ENCODE measurements around the gene INAFM1.
A peak's percentile ranks its signal among the peaks of the same experiment; 100 is the strongest.

INAFM1 gene

GRCh38 chr19:47271949-47272348 is 2.7 kb upstream of the INAFM1 start:
- no peak for TF ChIP-seq CEBPB (IDR thresholded peaks at IDR 0.05)
- no peak for TF ChIP-seq RAD21 (IDR thresholded peaks at IDR 0.05; ENCODE audit: low read depth)

- no peak for TF ChIP-seq CREB1 (IDR thresholded peaks at IDR 0.05; ENCODE audit: low read depth)
- TF ChIP-seq ZBTB7A (IDR thresholded peaks at IDR 0.05; ENCODE audit: low read depth), result no peak
- TF ChIP-seq CEBPB (IDR thresholded peaks at IDR 0.05), result no peak
- no peak for TF ChIP-seq REST (IDR thresholded peaks at IDR 0.05; ENCODE audit: low read depth)
- no peak for TF ChIP-seq TAF1 (IDR thresholded peaks at IDR 0.05; ENCODE audit: low read depth)
- no peak for TF ChIP-seq FOXM1 (IDR thresholded peaks at IDR 0.05; ENCODE audit: borderline replicate concordance, low read depth)
- no peak for TF ChIP-seq MAX (IDR thresholded peaks at IDR 0.05)
- no peak for TF ChIP-seq RAD21 (IDR thresholded peaks at IDR 0.05; ENCODE audit: low read depth)
- no peak for TF ChIP-seq YY1 (IDR thresholded peaks at IDR 0.05; ENCODE audit: low read depth)
- no peak for TF ChIP-seq NFIC (IDR thresholded peaks at IDR 0.05)
- TF ChIP-seq, protein P1, sequence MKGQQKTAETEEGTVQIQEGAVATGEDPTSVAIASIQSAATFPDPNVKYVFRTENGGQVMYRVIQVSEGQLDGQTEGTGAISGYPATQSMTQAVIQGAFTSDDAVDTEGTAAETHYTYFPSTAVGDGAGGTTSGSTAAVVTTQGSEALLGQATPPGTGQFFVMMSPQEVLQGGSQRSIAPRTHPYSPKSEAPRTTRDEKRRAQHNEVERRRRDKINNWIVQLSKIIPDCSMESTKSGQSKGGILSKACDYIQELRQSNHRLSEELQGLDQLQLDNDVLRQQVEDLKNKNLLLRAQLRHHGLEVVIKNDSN (IDR thresholded peaks at IDR 0.05), result no peak
- TF ChIP-seq EP300 (IDR thresholded peaks at IDR 0.05; ENCODE audit: borderline replicate concordance), result no peak
- no peak for TF ChIP-seq EGR1 (IDR thresholded peaks at IDR 0.05)
- no peak for TF ChIP-seq TCF12 (IDR thresholded peaks at IDR 0.05; ENCODE audit: low read depth)
- no peak for TF ChIP-seq TEAD4 (IDR thresholded peaks at IDR 0.05)
These were observed 2.0 kb upstream of the INAFM1 start for GRCh38 chr19:47272448-47273312.

GRCh38 chr19:47273313-47274070 is 1.2 kb upstream of the INAFM1 start:
- TF ChIP-seq TAF1 (IDR thresholded peaks at IDR 0.05; ENCODE audit: low read depth), result peak; percentile 51
- TF ChIP-seq CREB1 (IDR thresholded peaks at IDR 0.05; ENCODE audit: low read depth), result peak; percentile 9; the same call in 1 of the 2 replicates
- TF ChIP-seq MAX (IDR thresholded peaks at IDR 0.05), result peak; percentile 69
- TF ChIP-seq EGR1 (IDR thresholded peaks at IDR 0.05), result no peak; the same call in 1 of the 2 replicates
- peak; percentile 55; the same call in 1 of the 2 replicates for TF ChIP-seq ZBTB7A (IDR thresholded peaks at IDR 0.05; ENCODE audit: low read depth)
- TF ChIP-seq CEBPB (IDR thresholded peaks at IDR 0.05), result no peak
- TF ChIP-seq REST (IDR thresholded peaks at IDR 0.05; ENCODE audit: low read depth), result no peak
- no peak for TF ChIP-seq FOXM1 (IDR thresholded peaks at IDR 0.05; ENCODE audit: borderline replicate concordance, low read depth)
- no peak for TF ChIP-seq YY1 (IDR thresholded peaks at IDR 0.05; ENCODE audit: low read depth)
- no peak for TF ChIP-seq RAD21 (IDR thresholded peaks at IDR 0.05; ENCODE audit: low read depth)
- peak; percentile 39; the same call in 1 of the 2 replicates for TF ChIP-seq NFIC (IDR thresholded peaks at IDR 0.05)
- TF ChIP-seq, protein P1 (IDR thresholded peaks at IDR 0.05), result peak; percentile 2; the same call in 1 of the 2 replicates
- no peak for TF ChIP-seq EP300 (IDR thresholded peaks at IDR 0.05; ENCODE audit: borderline replicate concordance)
- TF ChIP-seq TEAD4 (IDR thresholded peaks at IDR 0.05), result no peak
- no peak for TF ChIP-seq TCF12 (IDR thresholded peaks at IDR 0.05; ENCODE audit: low read depth)

GRCh38 chr19:47274891-47275761 is 441 bp downstream of the INAFM1 start:
- TF ChIP-seq TAF1 (IDR thresholded peaks at IDR 0.05; ENCODE audit: low read depth), result no peak
- peak; percentile 33; the same call in 1 of the 2 replicates for TF ChIP-seq ZBTB7A (IDR thresholded peaks at IDR 0.05; ENCODE audit: low read depth)
- peak; percentile 88 for TF ChIP-seq EGR1 (IDR thresholded peaks at IDR 0.05)

Measured in Ishikawa (cell line).